ENCODE results near the gene SFXN2.

GRCh38 chr10:102773986-102774385 is 59.5 kb downstream of the SFXN2 start:
- TF ChIP-seq CTCF (IDR thresholded peaks at IDR 0.05) (no peak), POLR2A (IDR thresholded peaks at IDR 0.05) (no peak)

Measured in right lobe of liver (tissue), 4 donors.